GM23338 (cell line): ENCODE data around the gene NEURL1. TPM values are rescaled to one million over a fixed set of nuclear protein-coding genes. Genes with fewer than 3 reads are reported as not detected.

ENCODE experiments used
- ATAC-seq: fragments of 200-7000 bp; cut with Tn5 transposase; 3 replicates; pipeline ENCODE4 v1.9.1; 2020
- DNase-seq: peaks from one replicate; pipeline ENCODE4 v3.0.0-alpha.2; 2015; ENCODE audit warnings: low spot score
- H2AFZ ChIP-seq: fragments of 200-600 bp; sonication (generic); 2 replicates; pipeline ENCODE4 v1.8.0; 2016; ENCODE audit warnings: antibody characterized with exemption, mild to moderate bottlenecking, moderate library complexity
- H3F3A ChIP-seq: fragments of 200-600 bp; sonication (generic); replicated peaks from 2 replicates; pipeline ENCODE4 v1.8.0; 2017; ENCODE audit warnings: antibody characterized with exemption, mixed run types, low read depth
- H3K27ac ChIP-seq: fragments of 200-600 bp; sonication (generic); 2 replicates; pipeline ENCODE4 v1.6.1; 2016; ENCODE audit warnings: low read depth
- H3K27me3 ChIP-seq: fragments of 200-600 bp; sonication (generic); 2 replicates; pipeline ENCODE4 v1.8.0; 2016; ENCODE audit warnings: mild to moderate bottlenecking, mixed run types, moderate library complexity; ENCODE audit not compliant: insufficient read depth
- H3K36me3 ChIP-seq: fragments of 200-600 bp; sonication (generic); 2 replicates; pipeline ENCODE4 v1.8.0; 2016; ENCODE audit warnings: mild to moderate bottlenecking; ENCODE audit not compliant: insufficient read depth
- H3K4me1 ChIP-seq: fragments of 200-600 bp; sonication (generic); 2 replicates; pipeline ENCODE4 v1.8.0; 2016; ENCODE audit warnings: mild to moderate bottlenecking, moderate library complexity; ENCODE audit not compliant: insufficient read depth
- H3K4me2 ChIP-seq: fragments of 200-600 bp; sonication (generic); 2 replicates; pipeline ENCODE4 v1.7.1; 2017; ENCODE audit warnings: mixed run types
- H3K4me3 ChIP-seq: fragments of 200-600 bp; sonication (generic); 2 replicates; pipeline ENCODE4 v1.6.1; 2016; ENCODE audit warnings: mixed run types
- H3K79me2 ChIP-seq: fragments of 200-600 bp; sonication (generic); replicated peaks from 2 replicates; pipeline ENCODE4 v1.8.0; 2017; ENCODE audit warnings: mild to moderate bottlenecking; ENCODE audit not compliant: insufficient read depth
- H3K9me2 ChIP-seq: fragments of 200-600 bp; sonication (generic); 2 replicates; pipeline ENCODE4 v1.8.0; 2017; ENCODE audit not compliant: insufficient read depth
- H4K20me1 ChIP-seq: fragments of 200-600 bp; sonication (generic); replicated peaks from 2 replicates; pipeline ENCODE4 v1.8.0; 2017; ENCODE audit warnings: mild to moderate bottlenecking; ENCODE audit not compliant: insufficient read depth
- H3K27ac Mint-ChIP-seq: 2 replicates; pipeline ENCODE4 v1.8.0; 2020; ENCODE audit warnings: inconsistent platforms, mild to moderate bottlenecking, moderate library complexity, mixed read lengths
- H3K27me3 Mint-ChIP-seq: 3 replicates; pipeline ENCODE4 v1.8.0; 2022; ENCODE audit warnings: low read depth, mild to moderate bottlenecking, moderate library complexity, mixed read lengths, inconsistent platforms; ENCODE audit not compliant: insufficient read depth, poor library complexity
- H3K36me3 Mint-ChIP-seq: 3 replicates; pipeline ENCODE4 v1.8.0; 2021; ENCODE audit warnings: low read depth, mild to moderate bottlenecking, inconsistent platforms, moderate library complexity, mixed read lengths
- H3K4me1 Mint-ChIP-seq: 3 replicates; pipeline ENCODE4 v1.8.0; 2020; ENCODE audit warnings: mild to moderate bottlenecking, inconsistent platforms, mixed read lengths
- H3K4me3 Mint-ChIP-seq: 3 replicates; pipeline ENCODE4 v1.8.0; 2021; ENCODE audit warnings: moderate library complexity, mild to moderate bottlenecking, inconsistent platforms, mixed read lengths
- H3K9me3 Mint-ChIP-seq: 3 replicates; pipeline ENCODE4 v1.8.0; 2020; ENCODE audit warnings: moderate library complexity, mild to moderate bottlenecking, inconsistent platforms, mixed read lengths
- CREB1 ChIP-seq: fragments of 250-450 bp; sonication (Bioruptor Pico); IDR thresholded peaks from 2 replicates; pipeline ENCODE4 v1.5.0; 2020; ENCODE audit warnings: low read depth, mild to moderate bottlenecking, moderate library complexity
- CTCF ChIP-seq, 2 experiments: fragments of 200-600 bp in 1 of 2; sonication (generic) in 1 of 2; conservative IDR thresholded peaks; 2 replicates each; pipeline versions ENCODE4 v1.5.1 to v1.6.1; 2016 to 2017; ENCODE audit warnings: antibody characterized with exemption in 2 of 2, low read depth in 2 of 2, mild to moderate bottlenecking in 2 of 2, moderate library complexity in 1 of 2
- ETS1 ChIP-seq: IDR thresholded peaks from 2 replicates; pipeline ENCODE4 v1.6.1; 2016; ENCODE audit warnings: antibody characterized with exemption
- EZH2 ChIP-seq: fragments of 200-600 bp; sonication (generic); IDR thresholded peaks from one replicate; pipeline ENCODE4 v1.8.0; 2017; ENCODE audit warnings: antibody characterized with exemption, mild to moderate bottlenecking, low read depth; ENCODE audit not compliant: unreplicated experiment
- EZH2phosphoT487 ChIP-seq: fragments of 200-600 bp; sonication (generic); IDR thresholded peaks from one replicate; pipeline ENCODE4 v1.8.1; 2018; ENCODE audit warnings: antibody characterized with exemption; ENCODE audit not compliant: unreplicated experiment
- JUNB ChIP-seq: IDR thresholded peaks from one replicate; pipeline ENCODE4 v1.6.1; 2016; ENCODE audit warnings: antibody characterized with exemption; ENCODE audit not compliant: unreplicated experiment
- NANOG ChIP-seq: IDR thresholded peaks from 2 replicates; pipeline ENCODE4 v1.6.1; 2016; ENCODE audit warnings: antibody characterized with exemption, borderline replicate concordance
- POLR2AphosphoS5 ChIP-seq: IDR thresholded peaks from 2 replicates; pipeline ENCODE4 v1.6.1; 2016; ENCODE audit warnings: antibody characterized with exemption, low read depth
- REST ChIP-seq: IDR thresholded peaks from one replicate; pipeline ENCODE4 v1.6.1; 2018; ENCODE audit warnings: antibody characterized with exemption; ENCODE audit not compliant: unreplicated experiment
- STAT1 ChIP-seq: IDR thresholded peaks from one replicate; pipeline ENCODE4 v1.6.1; 2016; ENCODE audit warnings: antibody characterized with exemption; ENCODE audit not compliant: unreplicated experiment
- ZNF114 ChIP-seq: fragments of 250-450 bp; sonication (Bioruptor Pico); IDR thresholded peaks from 2 replicates; pipeline ENCODE4 v1.5.0; 2020; ENCODE audit warnings: mild to moderate bottlenecking, moderate library complexity
- ZNF331 ChIP-seq: fragments of 250-450 bp; sonication (Bioruptor Pico); IDR thresholded peaks from 2 replicates; pipeline ENCODE4 v1.5.0; 2020; ENCODE audit warnings: low read depth, mild to moderate bottlenecking, moderate library complexity
- ZNF462 ChIP-seq: fragments of 250-450 bp; sonication (Bioruptor Pico); IDR thresholded peaks from 2 replicates; pipeline ENCODE4 v1.5.0; 2020; ENCODE audit warnings: mild to moderate bottlenecking, moderate library complexity
- polyA plus RNA-seq: library from polyadenylated mRNA; unstranded; fragments of >200 nt; fragmentation: Nextera tagmentation; extraction: Ambion mirVana; gene quantifications from 2 replicates; pipeline ENCODE4 v1.2.1, GENCODE V29; 2016
- total RNA-seq: library from RNA; depleted of rRNA; stranded (reverse); fragments of >200 nt; shearing (Covaris generic); gene quantifications from 2 replicates; pipeline ENCODE4 v1.2.3, GENCODE V29; 2014

Gene NEURL1
- total and polyA plus RNA-seq, 2 experiments from 2014 or later, result 0.82 to 1.1 TPM

GRCh38 chr10:103571656-103571975, 78.1 kb downstream of the NEURL1 start:
- Mint-ChIP-seq H3K9me3 (no peaks in the 10 kb centered on the region), H3K4me1 (no peaks in the 10 kb centered on the region; the same call in 2 of the 3 replicates), H3K27me3 (peaks cover 6% of the 10 kb centered on the region), H3K36me3 (no peaks in the 10 kb centered on the region), H3K4me3 (no peak overlapping the region), H3K27ac (no peak overlapping the region)
- Histone ChIP-seq H3K79me2 (no peaks in the 10 kb centered on the region), H3K4me2 (no peak overlapping the region), H3K27ac (no peak overlapping the region), H3K9me2 (no peaks in the 10 kb centered on the region), H3K4me3 (no peak overlapping the region), H3K4me1 (no peaks in the 10 kb centered on the region), H3K27me3 (no peaks in the 10 kb centered on the region), H3F3A (no peaks in the 10 kb centered on the region), H3K36me3 (no peaks in the 10 kb centered on the region), H2AFZ (no peak overlapping the region), H4K20me1 (no peaks in the 10 kb centered on the region)
- TF ChIP-seq ZNF114 (CRISPR knock-in tag), result no peak
- TF ChIP-seq JUNB, result no peak
- TF ChIP-seq CREB1 (CRISPR knock-in tag), result no peak
- no peak for TF ChIP-seq EZH2
- no peak for TF ChIP-seq REST
- TF ChIP-seq NANOG, result no peak
- TF ChIP-seq STAT1, result no peak
- TF ChIP-seq EZH2phosphoT487, result no peak
- no peak for TF ChIP-seq ZNF331 (CRISPR knock-in tag)
- no peak for TF ChIP-seq POLR2AphosphoS5
- TF ChIP-seq ETS1, result no peak
- TF ChIP-seq CTCF (conservative IDR thresholded peaks at IDR 0.05; ENCODE audit: low read depth in 2 of 2), result no peak
- TF ChIP-seq ZNF462 (CRISPR knock-in tag), result no peak
- no peak for ATAC-seq
- DNase-seq, result no peak
